Measurements from ENCODE around the gene PGM1. TPM values are rescaled to one million over a fixed set of nuclear protein-coding genes. Genes with fewer than 3 reads are reported as not detected.

PGM1 gene
- total RNA-seq, 1 experiment from 2014 or later = 54.6 TPM

DNA sequence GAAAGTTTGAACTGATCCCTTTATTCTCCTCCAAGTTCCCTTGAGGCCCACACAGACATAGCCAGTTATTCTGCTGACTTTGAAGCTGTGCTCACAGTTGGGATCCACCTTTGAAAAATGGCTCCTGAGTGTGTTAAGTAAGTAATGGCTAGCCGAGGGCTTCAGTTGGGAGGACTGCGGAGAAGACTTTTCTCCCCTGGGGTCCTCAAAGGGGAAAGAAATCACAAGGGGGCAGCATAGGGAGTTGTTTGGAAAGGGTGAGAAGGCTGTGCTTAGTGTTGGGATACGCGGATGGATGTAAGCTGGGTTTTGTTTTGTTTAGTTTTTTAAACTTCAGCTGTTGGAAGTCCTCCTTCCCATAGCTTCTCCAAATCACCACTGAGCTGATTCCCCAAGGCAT lies 8.3 kb downstream of the PGM1 start:
- ChIA-PET CTCF (no interaction called here), RAD21 (ENCODE audit: low non-redundant PET in 1 of 2, low total read pairs in 2 of 2, uncharacterized antibody in 2 of 2, unreplicated experiment in 2 of 2) (no interaction called here), POLR2A (no interaction called here)
- H3K4me1 ChIP-seq (ENCODE audit: control insufficient read depth in 1 of 2, insufficient read depth in 2 of 2, low read length in 2 of 2) = no peaks in the 10 kb centered on the region
- no peak overlapping the region for H3K4me2 ChIP-seq (ENCODE audit: low read length)
- no peak overlapping the region for H3K27ac ChIP-seq (ENCODE audit: low read depth, low read length)
- peaks cover 3% of the 10 kb centered on the region; the same call in 1 of the 2 replicates for H3K79me2 ChIP-seq (ENCODE audit: insufficient read depth, low read length)
- DNase-seq (ENCODE audit: low read depth, low spot score) (no peak), ATAC-seq (no peak)
- no peak overlapping the region for H2AFZ ChIP-seq (ENCODE audit: low read depth, low read length, poor library complexity, severe bottlenecking)
- H3K36me3 ChIP-seq (ENCODE audit: control insufficient read depth in 1 of 2, insufficient read depth in 2 of 2, low read length in 2 of 2) = no peaks in the 10 kb centered on the region
- intact Hi-C loops (cut with micrococcal nuclease) = no loop called here
- H3K9ac ChIP-seq (ENCODE audit: low read length) = no peak overlapping the region
- TF ChIP-seq, protein P1, sequence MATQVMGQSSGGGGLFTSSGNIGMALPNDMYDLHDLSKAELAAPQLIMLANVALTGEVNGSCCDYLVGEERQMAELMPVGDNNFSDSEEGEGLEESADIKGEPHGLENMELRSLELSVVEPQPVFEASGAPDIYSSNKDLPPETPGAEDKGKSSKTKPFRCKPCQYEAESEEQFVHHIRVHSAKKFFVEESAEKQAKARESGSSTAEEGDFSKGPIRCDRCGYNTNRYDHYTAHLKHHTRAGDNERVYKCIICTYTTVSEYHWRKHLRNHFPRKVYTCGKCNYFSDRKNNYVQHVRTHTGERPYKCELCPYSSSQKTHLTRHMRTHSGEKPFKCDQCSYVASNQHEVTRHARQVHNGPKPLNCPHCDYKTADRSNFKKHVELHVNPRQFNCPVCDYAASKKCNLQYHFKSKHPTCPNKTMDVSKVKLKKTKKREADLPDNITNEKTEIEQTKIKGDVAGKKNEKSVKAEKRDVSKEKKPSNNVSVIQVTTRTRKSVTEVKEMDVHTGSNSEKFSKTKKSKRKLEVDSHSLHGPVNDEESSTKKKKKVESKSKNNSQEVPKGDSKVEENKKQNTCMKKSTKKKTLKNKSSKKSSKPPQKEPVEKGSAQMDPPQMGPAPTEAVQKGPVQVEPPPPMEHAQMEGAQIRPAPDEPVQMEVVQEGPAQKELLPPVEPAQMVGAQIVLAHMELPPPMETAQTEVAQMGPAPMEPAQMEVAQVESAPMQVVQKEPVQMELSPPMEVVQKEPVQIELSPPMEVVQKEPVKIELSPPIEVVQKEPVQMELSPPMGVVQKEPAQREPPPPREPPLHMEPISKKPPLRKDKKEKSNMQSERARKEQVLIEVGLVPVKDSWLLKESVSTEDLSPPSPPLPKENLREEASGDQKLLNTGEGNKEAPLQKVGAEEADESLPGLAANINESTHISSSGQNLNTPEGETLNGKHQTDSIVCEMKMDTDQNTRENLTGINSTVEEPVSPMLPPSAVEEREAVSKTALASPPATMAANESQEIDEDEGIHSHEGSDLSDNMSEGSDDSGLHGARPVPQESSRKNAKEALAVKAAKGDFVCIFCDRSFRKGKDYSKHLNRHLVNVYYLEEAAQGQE (IDR thresholded peaks at IDR 0.05; ENCODE audit: low read depth) = no peak
- TF ChIP-seq, protein P2, sequence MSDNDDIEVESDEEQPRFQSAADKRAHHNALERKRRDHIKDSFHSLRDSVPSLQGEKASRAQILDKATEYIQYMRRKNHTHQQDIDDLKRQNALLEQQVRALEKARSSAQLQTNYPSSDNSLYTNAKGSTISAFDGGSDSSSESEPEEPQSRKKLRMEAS (IDR thresholded peaks at IDR 0.05) = no peak
- TF ChIP-seq SRF (IDR thresholded peaks at IDR 0.05; ENCODE audit: low read depth) (no peak), EZH2phosphoT487 (IDR thresholded peaks at IDR 0.05; ENCODE audit: borderline replicate concordance) (no peak), JUND (IDR thresholded peaks at IDR 0.05) (no peak), SIN3A (IDR thresholded peaks at IDR 0.05; ENCODE audit: low read depth) (no peak), ELF1 (IDR thresholded peaks at IDR 0.05; ENCODE audit: borderline replicate concordance, low read depth) (no peak), RAD21 (IDR thresholded peaks at IDR 0.05; ENCODE audit: low read depth) (no peak), CEBPB (IDR thresholded peaks at IDR 0.05; ENCODE audit: low read depth) (no peak), FOSL1 (IDR thresholded peaks at IDR 0.05; ENCODE audit: low read depth) (no peak)
- TF ChIP-seq, protein P3, sequence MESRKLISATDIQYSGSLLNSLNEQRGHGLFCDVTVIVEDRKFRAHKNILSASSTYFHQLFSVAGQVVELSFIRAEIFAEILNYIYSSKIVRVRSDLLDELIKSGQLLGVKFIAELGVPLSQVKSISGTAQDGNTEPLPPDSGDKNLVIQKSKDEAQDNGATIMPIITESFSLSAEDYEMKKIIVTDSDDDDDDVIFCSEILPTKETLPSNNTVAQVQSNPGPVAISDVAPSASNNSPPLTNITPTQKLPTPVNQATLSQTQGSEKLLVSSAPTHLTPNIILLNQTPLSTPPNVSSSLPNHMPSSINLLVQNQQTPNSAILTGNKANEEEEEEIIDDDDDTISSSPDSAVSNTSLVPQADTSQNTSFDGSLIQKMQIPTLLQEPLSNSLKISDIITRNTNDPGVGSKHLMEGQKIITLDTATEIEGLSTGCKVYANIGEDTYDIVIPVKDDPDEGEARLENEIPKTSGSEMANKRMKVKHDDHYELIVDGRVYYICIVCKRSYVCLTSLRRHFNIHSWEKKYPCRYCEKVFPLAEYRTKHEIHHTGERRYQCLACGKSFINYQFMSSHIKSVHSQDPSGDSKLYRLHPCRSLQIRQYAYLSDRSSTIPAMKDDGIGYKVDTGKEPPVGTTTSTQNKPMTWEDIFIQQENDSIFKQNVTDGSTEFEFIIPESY (IDR thresholded peaks at IDR 0.05; ENCODE audit: extremely low read depth, insufficient replicate concordance, low read length) = no peak
- TF ChIP-seq, protein P4, sequence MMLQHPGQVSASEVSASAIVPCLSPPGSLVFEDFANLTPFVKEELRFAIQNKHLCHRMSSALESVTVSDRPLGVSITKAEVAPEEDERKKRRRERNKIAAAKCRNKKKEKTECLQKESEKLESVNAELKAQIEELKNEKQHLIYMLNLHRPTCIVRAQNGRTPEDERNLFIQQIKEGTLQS (IDR thresholded peaks at IDR 0.05) = no peak
- H4K20me1 ChIP-seq (ENCODE audit: insufficient read depth) = no peaks in the 10 kb centered on the region
- no TSS peak for BruUV-seq (replicated peaks)
- H3K9me2 ChIP-seq (ENCODE audit: insufficient read depth) = no peaks in the 10 kb centered on the region
- no peaks in the 10 kb centered on the region for H3K27me3 ChIP-seq (ENCODE audit: insufficient read depth, low read length)
- no peak overlapping the region for H3K4me3 ChIP-seq (replicated peaks in 1 of 2; ENCODE audit: low read depth in 1 of 2, low read length in 2 of 2)
- H3K9me3 ChIP-seq (ENCODE audit: control insufficient read depth in 1 of 2, insufficient read depth in 1 of 2, low read depth in 1 of 2, low read length in 2 of 2) = no peaks in the 10 kb centered on the region

Measured in HCT116 (cell line).